PC-3 (cell line): ENCODE results near the gene ARVCF. TPM values are rescaled to one million over a fixed set of nuclear protein-coding genes. Genes with fewer than 3 reads are reported as not detected.

ENCODE experiments used
- ATAC-seq: fragments of 200-7000 bp; cut with Tn5 transposase; 2 replicates; pipeline ENCODE4 v1.9.1; 2020; ENCODE audit warnings: mild to moderate bottlenecking, moderate library complexity
- Bru-seq: library from RNA; stranded (reverse); fragments of 400-500 nt; gene quantifications from one replicate; lab custom pipeline; 2021; lab: Mats Ljungman, UMichigan
- BruChase-seq, 2 experiments: library from RNA; stranded (reverse); fragments of 400-500 nt; gene quantifications; one replicate each; lab custom pipeline; 2021; lab: Mats Ljungman, UMichigan
- BruUV-seq: library from RNA; stranded (reverse); fragments of 400-500 nt; replicated peaks from 2 replicates; lab custom pipeline; 2021; lab: Mats Ljungman, UMichigan
- CTCF ChIA-PET: fragments of 300-600 bp; sonication (Branson Sonifier 250); formaldehyde crosslinking; loops from one replicate; lab custom pipeline; 2022; ENCODE audit warnings: antibody characterized with exemption; lab: Charles Lee
- POLR2A ChIA-PET: fragments of 300-600 bp; sonication (Branson Sonifier 250); formaldehyde crosslinking; loops from one replicate; lab custom pipeline; 2022; ENCODE audit warnings: antibody characterized with exemption; ENCODE audit not compliant: unreplicated experiment; lab: Charles Lee
- DNase-seq: peaks from one replicate; pipeline ENCODE4 v3.0.0-alpha.2; 2015
- H2AFZ ChIP-seq: fragments of 300-600 bp; sonication (generic); 2 replicates; pipeline ENCODE4 v1.6.0; 2016; ENCODE audit warnings: antibody characterized with exemption, low read length
- H3F3A ChIP-seq: fragments of 300-600 bp; sonication (generic); one replicate; pipeline ENCODE4 v1.6.0; 2017; ENCODE audit warnings: antibody characterized with exemption, low read length, control low read depth, mild to moderate bottlenecking; ENCODE audit not compliant: unreplicated experiment
- H3K27ac ChIP-seq: fragments of 300-600 bp; sonication (generic); 2 replicates; pipeline ENCODE4 v1.5.1; 2016; ENCODE audit warnings: mild to moderate bottlenecking, low read length
- H3K27me3 ChIP-seq: fragments of 300-600 bp; sonication (generic); 2 replicates; pipeline ENCODE4 v1.6.1; 2016; ENCODE audit warnings: low read length, mixed read lengths
- H3K36me3 ChIP-seq: fragments of 300-600 bp; sonication (generic); 2 replicates; pipeline ENCODE4 v1.6.1; 2016; ENCODE audit warnings: low read depth, mixed run types, low read length, mixed read lengths
- H3K4me1 ChIP-seq: fragments of 300-600 bp; sonication (generic); 2 replicates; pipeline ENCODE4 v1.5.1; 2016; ENCODE audit warnings: low read length; ENCODE audit not compliant: insufficient read depth
- H3K4me2 ChIP-seq: fragments of 300-600 bp; sonication (generic); 2 replicates; pipeline ENCODE4 v1.6.0; 2016; ENCODE audit warnings: low read length
- H3K4me3 ChIP-seq: fragments of 300-600 bp; sonication (generic); 2 replicates; pipeline ENCODE4 v1.5.1; 2016; ENCODE audit warnings: mild to moderate bottlenecking, low read length, mixed read lengths
- H3K79me2 ChIP-seq: fragments of 300-600 bp; sonication (generic); 2 replicates; pipeline ENCODE4 v1.6.1; 2017; ENCODE audit warnings: low read length, mixed read lengths
- H3K9ac ChIP-seq: fragments of 300-600 bp; sonication (generic); 2 replicates; pipeline ENCODE4 v1.6.0; 2016; ENCODE audit warnings: mild to moderate bottlenecking, low read length
- H3K9me2 ChIP-seq: fragments of 300-600 bp; sonication (generic); replicated peaks from 2 replicates; pipeline ENCODE4 v1.6.1; 2016; ENCODE audit warnings: mixed run types, low read length, mixed read lengths
- H3K9me3 ChIP-seq: fragments of 300-600 bp; sonication (generic); 2 replicates; pipeline ENCODE4 v1.6.1; 2016; ENCODE audit warnings: low read length, mixed read lengths
- H4K20me1 ChIP-seq: fragments of 300-600 bp; sonication (generic); 2 replicates; pipeline ENCODE4 v1.6.1; 2016; ENCODE audit warnings: low read length, mixed read lengths
- EZH2 ChIP-seq: fragments of 300-600 bp; sonication (generic); IDR thresholded peaks from one replicate; pipeline ENCODE4 v1.6.1; 2017; ENCODE audit warnings: antibody characterized with exemption, mild to moderate bottlenecking, low read length; ENCODE audit not compliant: unreplicated experiment
- EZH2phosphoT487 ChIP-seq: fragments of 300-600 bp; sonication (generic); IDR thresholded peaks from 2 replicates; pipeline ENCODE4 v1.6.1; 2018; ENCODE audit warnings: mild to moderate bottlenecking, antibody characterized with exemption, low read length, borderline replicate concordance
- intact Hi-C: fragments of 100-400 bp; cut with micrococcal nuclease; formaldehyde crosslinking; loops from 2 replicates; pipeline ENCODE4 v1.9.0; 2023
- long read RNA-seq: library from polyadenylated mRNA; unstranded; transcript quantifications from one replicate; pipeline ENCODE4 v2.0.0, GENCODE V29; 2021; ENCODE audit not compliant: unreplicated experiment
- total RNA-seq: library from RNA; depleted of rRNA; stranded (reverse); fragments of >200 nt; gene quantifications from 2 replicates; pipeline ENCODE4 v1.2.3, GENCODE V29; 2014; rRNA removed
- TF ChIP-seq, protein P1 (sequence below): fragments of 300-600 bp; sonication (generic); conservative IDR thresholded peaks from 2 replicates; pipeline ENCODE4 v1.5.1; 2017; ENCODE audit warnings: antibody characterized with exemption, low read depth, mild to moderate bottlenecking, low read length

The ARVCF gene, protein sequence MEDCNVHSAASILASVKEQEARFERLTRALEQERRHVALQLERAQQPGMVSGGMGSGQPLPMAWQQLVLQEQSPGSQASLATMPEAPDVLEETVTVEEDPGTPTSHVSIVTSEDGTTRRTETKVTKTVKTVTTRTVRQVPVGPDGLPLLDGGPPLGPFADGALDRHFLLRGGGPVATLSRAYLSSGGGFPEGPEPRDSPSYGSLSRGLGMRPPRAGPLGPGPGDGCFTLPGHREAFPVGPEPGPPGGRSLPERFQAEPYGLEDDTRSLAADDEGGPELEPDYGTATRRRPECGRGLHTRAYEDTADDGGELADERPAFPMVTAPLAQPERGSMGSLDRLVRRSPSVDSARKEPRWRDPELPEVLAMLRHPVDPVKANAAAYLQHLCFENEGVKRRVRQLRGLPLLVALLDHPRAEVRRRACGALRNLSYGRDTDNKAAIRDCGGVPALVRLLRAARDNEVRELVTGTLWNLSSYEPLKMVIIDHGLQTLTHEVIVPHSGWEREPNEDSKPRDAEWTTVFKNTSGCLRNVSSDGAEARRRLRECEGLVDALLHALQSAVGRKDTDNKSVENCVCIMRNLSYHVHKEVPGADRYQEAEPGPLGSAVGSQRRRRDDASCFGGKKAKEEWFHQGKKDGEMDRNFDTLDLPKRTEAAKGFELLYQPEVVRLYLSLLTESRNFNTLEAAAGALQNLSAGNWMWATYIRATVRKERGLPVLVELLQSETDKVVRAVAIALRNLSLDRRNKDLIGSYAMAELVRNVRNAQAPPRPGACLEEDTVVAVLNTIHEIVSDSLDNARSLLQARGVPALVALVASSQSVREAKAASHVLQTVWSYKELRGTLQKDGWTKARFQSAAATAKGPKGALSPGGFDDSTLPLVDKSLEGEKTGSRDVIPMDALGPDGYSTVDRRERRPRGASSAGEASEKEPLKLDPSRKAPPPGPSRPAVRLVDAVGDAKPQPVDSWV
- 19.7 and 20.0 TPM in 2 replicates for total RNA-seq
- Bru-seq, nascent RNA: percentile 41 among the genes with signal in this experiment
- BruChase-seq, experiment 1, labeled RNA remaining after a 6-hour chase: percentile 41 among the genes with signal in this experiment
- percentile 44 among the genes with signal in this experiment for BruChase-seq, experiment 2, labeled RNA remaining after a 2-hour chase
- long read RNA-seq, partial matches to known transcripts: 6 of 42 reads
- long read RNA-seq, other reads (novel, unspliced or antisense): 35 of 42 reads

DNA sequence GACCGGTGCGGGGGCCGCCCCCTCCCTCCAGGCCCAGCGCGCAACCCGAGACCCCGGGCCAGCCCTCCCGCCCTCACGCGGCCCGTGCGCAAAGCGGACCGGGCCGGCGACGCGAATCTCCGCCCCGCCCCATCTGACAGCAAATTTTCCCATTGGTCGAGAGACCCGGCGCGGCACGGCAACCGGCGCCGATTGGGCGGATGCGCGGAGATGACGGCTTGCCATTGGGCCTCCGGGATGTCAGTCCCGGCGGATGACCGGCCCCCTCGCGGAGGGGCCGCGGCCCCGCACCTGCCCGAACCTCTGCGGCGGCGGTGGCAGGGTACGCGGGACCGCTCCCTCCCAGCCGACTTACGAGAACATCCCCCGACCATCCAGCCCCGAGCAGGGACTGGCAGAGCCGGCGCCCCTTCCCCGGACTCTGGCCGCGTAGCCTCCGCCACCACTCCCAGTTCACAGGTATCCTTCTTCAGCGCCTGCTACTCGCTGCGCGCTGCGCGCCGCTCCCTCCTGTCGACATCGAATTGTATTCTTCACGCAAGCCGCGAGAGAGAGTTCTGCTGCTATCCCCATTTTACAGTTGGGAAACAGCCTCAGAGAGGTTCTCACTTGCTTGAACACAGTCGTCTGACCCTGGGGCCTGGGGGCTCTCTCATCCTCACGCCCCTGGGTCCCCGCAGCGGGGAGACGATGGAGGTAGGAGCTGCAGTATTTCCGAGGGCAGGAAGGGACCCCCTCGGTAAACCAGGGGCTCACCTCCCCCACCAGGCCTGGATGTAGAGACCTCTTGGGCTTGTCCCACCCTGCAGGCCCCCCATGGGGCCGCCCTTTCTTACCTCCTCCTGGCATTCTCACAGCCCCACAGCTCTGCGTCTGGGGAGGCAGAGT lies at the start of gene ARVCF:
ARVCF (minus strand) TSS at position 90 of the 888 bp plus-strand sequence. CDS start 26,029 bp downstream, outside the sequence.
- intact Hi-C loops: no loop called here
- Histone ChIP-seq H3K4me2 (peak within 1 kb of the TSS; percentile 79), H3K36me3 (no peaks in the 10 kb centered on the region), H3K9ac (peak within 1 kb of the TSS; percentile 41; the same call in 1 of the 2 replicates), H3F3A (no peaks in the 10 kb centered on the region), H3K9me3 (no peaks in the 10 kb centered on the region), H3K4me1 (peaks cover 10% of the 10 kb centered on the region), H3K27ac (no peak within 1 kb of the TSS), H2AFZ (peak within 1 kb of the TSS; percentile 68), H3K4me3 (peak within 1 kb of the TSS; percentile 61), H3K79me2 (peaks cover 9% of the 10 kb centered on the region), H3K27me3 (no peaks in the 10 kb centered on the region), H4K20me1 (no peaks in the 10 kb centered on the region), H3K9me2 (no peaks in the 10 kb centered on the region)
- ChIA-PET POLR2A (no interaction called here), CTCF (no interaction called here)
- TF ChIP-seq EZH2phosphoT487 (no peak), EZH2 (no peak)
- TF ChIP-seq, protein P1, sequence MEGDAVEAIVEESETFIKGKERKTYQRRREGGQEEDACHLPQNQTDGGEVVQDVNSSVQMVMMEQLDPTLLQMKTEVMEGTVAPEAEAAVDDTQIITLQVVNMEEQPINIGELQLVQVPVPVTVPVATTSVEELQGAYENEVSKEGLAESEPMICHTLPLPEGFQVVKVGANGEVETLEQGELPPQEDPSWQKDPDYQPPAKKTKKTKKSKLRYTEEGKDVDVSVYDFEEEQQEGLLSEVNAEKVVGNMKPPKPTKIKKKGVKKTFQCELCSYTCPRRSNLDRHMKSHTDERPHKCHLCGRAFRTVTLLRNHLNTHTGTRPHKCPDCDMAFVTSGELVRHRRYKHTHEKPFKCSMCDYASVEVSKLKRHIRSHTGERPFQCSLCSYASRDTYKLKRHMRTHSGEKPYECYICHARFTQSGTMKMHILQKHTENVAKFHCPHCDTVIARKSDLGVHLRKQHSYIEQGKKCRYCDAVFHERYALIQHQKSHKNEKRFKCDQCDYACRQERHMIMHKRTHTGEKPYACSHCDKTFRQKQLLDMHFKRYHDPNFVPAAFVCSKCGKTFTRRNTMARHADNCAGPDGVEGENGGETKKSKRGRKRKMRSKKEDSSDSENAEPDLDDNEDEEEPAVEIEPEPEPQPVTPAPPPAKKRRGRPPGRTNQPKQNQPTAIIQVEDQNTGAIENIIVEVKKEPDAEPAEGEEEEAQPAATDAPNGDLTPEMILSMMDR: no peak
- peak; percentile 64 for ATAC-seq
- peak; percentile 86 for DNase-seq
- no TSS peak for BruUV-seq

DNA sequence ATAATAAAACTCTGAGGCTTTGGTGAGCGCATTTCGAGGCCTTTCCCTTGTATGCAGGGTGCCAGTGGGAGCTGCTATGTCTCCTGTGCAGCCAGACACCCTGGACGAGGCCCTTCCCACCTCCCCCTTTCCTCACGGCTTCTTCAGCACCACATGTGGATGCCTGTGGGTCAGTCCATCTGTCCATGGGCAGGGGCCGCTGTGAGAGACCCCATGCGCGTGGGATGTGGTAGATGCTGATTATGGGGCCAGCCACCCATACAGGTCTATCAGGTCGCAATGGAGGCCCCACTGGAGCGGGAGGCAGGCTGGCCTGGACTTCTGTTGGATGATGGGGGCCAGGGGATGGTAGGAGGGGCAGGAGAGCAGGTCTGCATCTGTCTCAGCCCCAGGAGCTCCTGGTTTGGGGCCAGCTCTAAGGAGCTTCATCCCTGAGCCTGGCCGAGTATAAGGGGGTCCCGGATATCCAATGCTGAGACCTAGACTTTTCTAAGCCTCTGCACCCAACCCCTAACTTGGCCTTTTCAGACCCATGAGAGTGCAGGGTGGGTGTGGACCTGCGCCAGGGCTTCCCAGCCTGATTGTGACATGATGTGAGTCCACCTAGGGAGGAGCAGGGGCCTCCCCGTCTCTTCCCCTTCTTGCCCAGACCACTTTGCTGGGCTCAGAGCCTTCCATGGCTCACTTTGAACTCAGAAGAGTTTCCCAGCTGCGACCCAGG lies 49.4 kb upstream of the ARVCF start:
- no TSS peak for BruUV-seq
- Histone ChIP-seq H3K9me2 (no peaks in the 10 kb centered on the region), H2AFZ (no peak overlapping the region), H3K79me2 (no peaks in the 10 kb centered on the region), H3F3A (no peaks in the 10 kb centered on the region), H3K27me3 (no peaks in the 10 kb centered on the region), H4K20me1 (no peaks in the 10 kb centered on the region), H3K4me2 (no peak overlapping the region), H3K9ac (no peak overlapping the region), H3K27ac (no peak overlapping the region), H3K4me1 (no peaks in the 10 kb centered on the region; the same call in 1 of the 2 replicates), H3K9me3 (no peaks in the 10 kb centered on the region), H3K4me3 (no peak overlapping the region), H3K36me3 (no peaks in the 10 kb centered on the region)
- TF ChIP-seq, protein P1: no peak
- TF ChIP-seq EZH2 (no peak), EZH2phosphoT487 (no peak)
- ChIA-PET CTCF (no interaction called here), POLR2A (no interaction called here)
- no peak for DNase-seq
- intact Hi-C loops: no loop called here
- ATAC-seq: no peak
